Forelimb muscle (tissue), 1 donor: Measurements from ENCODE around the gene ZNF555. TPM values are rescaled to one million over a fixed set of nuclear protein-coding genes. Genes with fewer than 3 reads are reported as not detected.

Experiments used
- DNase-seq: peaks from one replicate; pipeline ENCODE4 v3.0.0-alpha.2; 2013; ENCODE audit warnings: low read depth
- polyA plus RNA-seq: library from polyadenylated mRNA; unstranded; fragments of 120-200 nt; gene quantifications from one replicate; pipeline ENCODE4 v1.2.1, GENCODE V29; 2013; ENCODE audit not compliant: insufficient read length

Gene ZNF555
- polyA plus RNA-seq, 1 donor = 12.6 TPM

DNA sequence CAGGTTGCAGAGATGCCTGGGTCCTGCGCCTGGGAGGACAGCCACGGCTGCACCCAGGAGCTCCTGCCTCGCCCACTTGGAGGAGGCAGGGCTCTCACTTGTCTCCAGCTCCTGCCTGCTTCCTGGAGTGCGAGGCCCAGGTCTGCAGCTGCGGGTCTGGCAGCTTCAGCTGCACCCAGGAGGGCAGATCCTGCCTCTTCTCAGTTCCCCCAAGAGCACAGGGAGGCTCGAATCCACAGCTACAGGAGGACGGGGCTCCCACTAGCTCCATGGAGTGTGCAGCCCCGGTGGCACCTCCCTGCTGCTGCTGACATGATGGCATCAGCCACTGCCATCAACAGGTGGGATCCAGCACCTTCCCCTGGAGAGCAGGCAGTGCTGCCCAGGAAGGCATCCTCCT is 17.1 kb upstream of the ZNF555 start:
- no peak for DNase-seq

DNA sequence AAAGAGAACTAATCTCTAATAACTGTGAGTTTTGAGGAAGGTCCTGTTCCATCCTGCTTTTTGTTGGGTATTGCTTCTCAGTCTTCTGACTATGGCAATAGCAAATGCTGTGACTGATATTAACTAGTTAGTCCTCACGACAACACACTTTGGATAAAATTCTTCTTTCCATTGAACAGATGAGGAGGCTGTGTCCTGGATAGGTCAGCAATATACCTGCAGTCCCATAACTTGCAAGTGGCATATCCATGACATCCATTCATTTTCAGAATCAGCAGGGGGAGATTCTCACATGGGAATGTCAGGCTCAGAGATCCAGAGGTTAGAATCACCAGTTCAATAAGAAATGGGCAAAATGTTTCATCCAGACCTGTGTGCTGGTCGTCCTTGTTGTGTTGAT is 14.3 kb upstream of the ZNF555 start:
- DNase-seq = no peak

DNA sequence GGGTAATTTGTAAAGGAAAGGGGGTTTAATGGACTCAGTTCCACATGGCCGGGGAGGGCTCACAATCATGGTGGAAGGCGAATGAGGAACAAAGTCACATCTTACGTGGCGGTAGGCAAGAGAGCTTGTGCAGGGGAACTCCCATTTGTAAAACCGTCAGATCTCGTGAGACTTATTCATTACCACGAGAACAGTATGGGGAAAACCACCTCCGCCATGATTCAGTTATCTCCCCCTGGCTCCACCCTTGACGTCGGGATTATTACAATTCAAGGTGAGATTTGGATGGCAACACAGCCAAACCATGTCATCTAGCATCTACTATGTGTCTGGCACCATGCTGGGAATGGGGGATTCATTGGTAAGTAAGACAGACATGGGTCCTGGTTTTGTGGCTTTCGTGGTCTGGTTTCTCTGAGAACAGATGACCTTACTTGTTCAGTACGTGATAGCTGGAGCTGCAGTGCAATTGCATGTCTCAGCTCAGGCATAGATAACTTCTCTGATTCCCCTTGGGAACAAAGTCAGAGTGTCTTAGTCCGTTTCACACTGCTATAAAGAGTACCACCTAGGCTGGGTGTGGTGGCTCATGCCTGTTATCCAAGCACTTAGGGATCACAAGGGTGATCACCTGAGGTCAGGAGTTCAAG is 13.3 kb upstream of the ZNF555 start:
- no peak for DNase-seq

- DNase-seq = no peak
Observed at GRCh38 chr19:2834294-2834871, 6.9 kb upstream of the ZNF555 start.

DNA sequence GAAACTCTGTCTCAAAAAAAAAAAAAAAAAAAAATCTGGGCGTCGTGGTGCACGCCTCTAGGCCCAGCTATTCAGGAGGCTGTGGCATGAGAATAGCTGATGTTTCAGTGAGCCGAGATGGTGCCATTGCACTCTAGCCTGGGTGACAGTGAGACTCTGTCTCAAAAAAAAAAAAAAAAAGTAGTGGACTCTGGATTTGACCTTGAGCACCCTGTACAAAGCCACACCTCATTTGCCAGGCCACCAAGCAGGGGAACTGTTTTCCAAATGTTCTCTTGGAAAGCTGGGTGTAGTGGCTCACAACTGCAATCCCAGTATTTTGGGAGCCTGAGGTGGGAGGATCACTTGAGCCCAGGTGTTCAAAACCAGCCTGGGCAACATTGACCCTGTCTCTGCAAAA is 3.8 kb upstream of the ZNF555 start:
- no peak for DNase-seq

GRCh38 chr19:2841855-2842574 is 740 bp downstream of the ZNF555 start:
- no peak for DNase-seq

GRCh38 chr19:2845107-2845506 is 3.8 kb downstream of the ZNF555 start:
- no peak for DNase-seq

DNA sequence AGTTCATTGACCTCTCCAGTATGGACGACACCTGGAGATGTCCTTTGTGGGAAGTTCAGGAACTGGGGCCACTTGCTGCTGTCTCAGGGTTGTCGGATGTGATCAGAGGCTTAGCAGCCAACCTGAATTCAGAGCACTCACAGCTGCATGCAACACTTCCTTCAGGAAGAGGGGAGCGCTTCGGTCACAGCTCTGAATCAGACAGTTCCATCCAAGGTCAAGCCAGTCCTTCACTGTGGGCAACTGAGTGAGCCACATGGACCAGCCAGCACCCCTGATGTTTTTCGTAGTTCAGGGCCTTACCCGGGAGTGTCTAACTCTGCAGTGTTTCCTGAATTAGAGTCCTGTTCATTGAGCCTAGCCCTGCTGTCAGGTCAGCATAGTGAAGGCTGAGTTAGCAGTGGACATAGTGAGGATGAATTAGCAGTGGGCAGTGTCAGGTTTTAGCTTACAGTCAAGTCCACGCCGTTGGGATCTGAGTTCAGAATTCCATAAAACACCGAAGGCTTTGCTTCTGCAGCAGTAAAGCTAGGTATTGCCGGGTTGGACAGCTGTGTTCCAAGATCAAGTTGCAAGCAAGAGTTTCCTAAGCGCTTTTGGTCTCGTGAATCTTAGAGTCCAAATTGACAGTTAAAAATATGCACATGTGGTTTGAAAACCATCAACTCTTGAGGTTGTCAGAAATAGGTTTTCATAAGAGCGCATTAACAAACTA is 5.1 kb downstream of the ZNF555 start:
- no peak for DNase-seq

DNA sequence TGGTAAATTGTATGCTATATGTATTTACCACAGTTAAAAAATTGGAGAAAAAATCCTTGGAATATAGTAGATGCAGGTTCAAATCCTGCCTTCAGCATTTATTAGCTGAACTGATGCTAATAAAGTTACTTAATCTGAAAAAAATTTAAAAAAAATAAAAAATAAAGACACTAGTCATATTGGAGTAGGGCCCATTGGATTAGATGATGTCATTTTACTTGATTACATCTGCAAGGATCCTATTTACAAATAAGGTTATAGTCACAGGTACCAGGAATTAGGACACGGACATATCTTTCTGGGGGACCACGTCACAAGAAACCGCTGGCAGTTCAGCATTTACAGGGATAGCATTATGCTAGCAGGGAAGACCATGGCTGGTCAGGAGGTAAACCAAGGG is 6.2 kb downstream of the ZNF555 start:
- no peak for DNase-seq

DNA sequence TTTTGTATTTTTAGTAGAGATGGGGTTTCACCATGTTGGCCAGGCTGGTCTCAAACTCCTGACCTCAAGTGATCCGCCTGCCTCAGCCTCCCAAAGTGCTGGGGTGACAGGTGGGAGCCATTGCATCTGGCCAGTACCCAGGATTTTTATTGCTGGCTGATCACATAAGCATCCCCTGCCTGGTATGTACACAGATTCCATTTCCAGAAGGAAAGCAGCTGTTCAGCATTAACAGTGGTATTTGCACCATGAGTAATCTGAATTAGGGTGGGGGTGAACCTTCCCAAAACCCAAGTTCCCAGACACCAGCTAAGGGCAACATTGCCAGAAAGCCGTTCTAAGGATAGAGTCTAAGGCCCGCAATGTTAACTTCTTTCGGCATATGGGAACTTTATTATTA is 7.3 kb downstream of the ZNF555 start:
- no peak for DNase-seq

- no peak for DNase-seq
Observed at GRCh38 chr19:2850256-2850925, 9.1 kb downstream of the ZNF555 start.

DNA sequence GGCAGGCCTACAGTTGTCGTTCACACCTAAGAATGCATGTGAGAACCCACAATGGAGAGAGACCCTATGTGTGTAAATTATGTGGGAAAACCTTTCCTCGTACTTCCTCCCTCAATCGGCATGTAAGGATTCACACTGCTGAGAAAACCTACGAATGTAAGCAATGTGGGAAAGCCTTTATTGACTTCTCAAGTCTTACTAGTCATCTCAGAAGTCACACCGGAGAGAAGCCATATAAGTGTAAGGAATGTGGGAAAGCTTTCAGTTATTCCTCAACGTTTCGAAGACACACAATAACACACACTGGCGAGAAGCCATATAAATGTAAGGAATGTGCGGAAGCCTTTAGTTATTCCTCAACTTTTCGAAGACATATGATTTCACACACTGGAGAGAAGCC is 11.3 kb downstream of the ZNF555 start:
- DNase-seq = no peak

GRCh38 chr19:2853015-2853606 is 11.8 kb downstream of the ZNF555 start:
- DNase-seq = no peak

DNA sequence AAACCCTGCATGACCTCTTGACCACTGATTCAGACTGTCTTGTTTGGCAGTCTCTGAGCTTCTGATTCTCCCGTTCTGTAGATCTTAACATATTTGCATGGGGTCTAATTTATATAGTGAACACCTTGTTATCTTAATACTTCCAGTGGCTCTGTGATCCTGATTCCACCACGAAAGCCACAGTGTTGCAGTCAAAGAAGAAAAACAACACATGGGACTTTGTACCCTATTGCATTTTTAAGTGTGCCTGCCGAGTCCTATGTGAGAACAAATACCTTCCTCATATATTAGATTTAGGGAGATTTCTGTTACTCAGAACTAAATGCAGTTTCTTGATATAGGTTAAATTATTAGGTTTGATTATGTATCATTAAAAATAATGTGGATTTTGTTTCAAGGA is 13.6 kb downstream of the ZNF555 start:
- no peak for DNase-seq

DNA sequence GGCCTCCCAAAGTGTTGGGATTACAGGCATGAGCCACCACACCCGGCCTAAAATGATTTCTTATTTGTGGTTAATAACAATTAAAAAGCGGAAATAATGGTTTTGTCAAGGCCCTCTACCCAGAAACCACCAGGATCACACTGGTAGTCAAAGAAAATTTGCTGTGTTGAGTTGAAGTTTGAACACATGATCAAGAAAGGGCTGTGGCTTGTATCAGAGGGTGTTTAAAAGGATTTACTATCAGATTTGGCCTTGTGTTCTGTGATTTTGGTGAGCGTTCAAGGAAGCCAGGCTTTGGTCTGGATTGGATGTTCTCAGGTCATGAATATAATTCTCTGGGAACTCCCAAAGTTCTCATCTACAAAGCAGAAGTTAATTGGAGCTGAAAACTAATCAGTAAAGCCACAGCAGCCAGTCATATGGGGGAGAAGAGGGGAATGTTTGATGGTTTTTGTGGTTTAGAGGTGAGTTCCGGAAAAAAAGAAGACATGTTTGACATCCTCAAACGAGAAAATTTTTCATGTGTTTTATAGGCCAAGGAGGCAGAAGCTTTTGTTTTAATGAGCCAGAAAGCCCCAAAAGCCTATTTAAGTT is 15.3 kb downstream of the ZNF555 start:
- DNase-seq = no peak

GRCh38 chr19:2858864-2859263 is 17.6 kb downstream of the ZNF555 start:
- no peak for DNase-seq

GRCh38 chr19:2863816-2864215 is 22.5 kb downstream of the ZNF555 start:
- DNase-seq = no peak

- no peak for DNase-seq
Observed at GRCh38 chr19:2865334-2866100, 24.2 kb downstream of the ZNF555 start.

DNA sequence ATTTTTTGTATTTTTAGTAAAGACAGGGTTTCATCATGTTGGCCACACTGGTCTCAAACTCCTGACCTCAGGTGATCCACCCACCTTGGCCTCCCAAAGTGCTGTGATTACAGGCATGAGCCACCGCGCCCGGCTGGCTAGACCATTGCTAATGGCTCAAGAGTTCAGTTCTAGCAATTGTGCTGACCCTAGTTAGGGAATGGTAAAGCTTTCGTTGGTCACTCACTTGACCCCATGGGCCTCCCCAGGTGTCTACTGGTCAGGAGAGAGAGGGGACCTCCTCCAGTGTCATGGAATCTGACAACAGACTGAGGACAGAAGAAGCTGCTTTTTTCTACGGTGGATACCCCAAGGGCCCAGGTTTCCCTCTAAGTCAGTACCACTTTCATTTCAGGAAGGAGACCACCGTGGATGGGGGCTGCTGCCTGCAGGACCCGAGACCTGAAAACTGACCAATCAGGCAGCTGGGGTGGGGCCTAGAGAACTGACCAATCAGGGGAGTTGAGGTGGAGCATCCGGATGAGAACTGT is 25.3 kb downstream of the ZNF555 start:
- DNase-seq = no peak
